Measurements from ENCODE around the gene DNM1.
A peak's percentile ranks its signal among the peaks of the same experiment; 100 is the strongest.
"Not testable (repeated sequence)": the region's sequence is repeated elsewhere in the genome, so short reads cannot be mapped to it uniquely, and the experiment has no call there.

The DNM1 gene

GRCh38 chr9:128178806-128179431 is 24.3 kb upstream of the DNM1 start:
- TF ChIP-seq CTCF (IDR thresholded peaks at IDR 0.05; ENCODE audit: low read depth, low read length), result no peak
- DNase-seq (ENCODE audit: extremely low read depth, low read depth), result no peak

GRCh38 chr9:128180001-128180400 is 23.2 kb upstream of the DNM1 start:
- no peak for TF ChIP-seq CTCF (IDR thresholded peaks at IDR 0.05; ENCODE audit: low read depth, low read length)
- no peak for DNase-seq (ENCODE audit: extremely low read depth, low read depth)

- DNase-seq (ENCODE audit: extremely low read depth, low read depth), result no peak
- TF ChIP-seq CTCF (IDR thresholded peaks at IDR 0.05; ENCODE audit: low read depth, low read length), result no peak
Observed at GRCh38 chr9:128180447-128180846, 22.7 kb upstream of the DNM1 start.

GRCh38 chr9:128181480-128181879 is 21.7 kb upstream of the DNM1 start:
- DNase-seq (ENCODE audit: extremely low read depth, low read depth), result not testable (repeated sequence)
- peak; percentile 45 for TF ChIP-seq CTCF (IDR thresholded peaks at IDR 0.05; ENCODE audit: low read depth, low read length)

- TF ChIP-seq CTCF (IDR thresholded peaks at IDR 0.05; ENCODE audit: low read depth, low read length), result no peak
- no peak for DNase-seq (ENCODE audit: extremely low read depth, low read depth)
Observed at GRCh38 chr9:128182893-128183588, 20.1 kb upstream of the DNM1 start.

- no peak for DNase-seq (ENCODE audit: extremely low read depth, low read depth)
- TF ChIP-seq CTCF (IDR thresholded peaks at IDR 0.05; ENCODE audit: low read depth, low read length), result no peak
Observed at GRCh38 chr9:128185979-128186965, 16.9 kb upstream of the DNM1 start.

All from AG09319 (cell line).